HG02610 (cell line): ENCODE results near the gene PNMT.
"Not testable (repeated sequence)": the region's sequence is repeated elsewhere in the genome, so short reads cannot be mapped to it uniquely, and the experiment has no call there.

ENCODE experiments used
- ATAC-seq: cut with Tn5 transposase; IDR thresholded peaks from one replicate; pipeline ENCODE4 v1.9.1; 2021; ENCODE audit warnings: mild to moderate bottlenecking, moderate library complexity; ENCODE audit not compliant: unreplicated experiment

Gene PNMT

DNA sequence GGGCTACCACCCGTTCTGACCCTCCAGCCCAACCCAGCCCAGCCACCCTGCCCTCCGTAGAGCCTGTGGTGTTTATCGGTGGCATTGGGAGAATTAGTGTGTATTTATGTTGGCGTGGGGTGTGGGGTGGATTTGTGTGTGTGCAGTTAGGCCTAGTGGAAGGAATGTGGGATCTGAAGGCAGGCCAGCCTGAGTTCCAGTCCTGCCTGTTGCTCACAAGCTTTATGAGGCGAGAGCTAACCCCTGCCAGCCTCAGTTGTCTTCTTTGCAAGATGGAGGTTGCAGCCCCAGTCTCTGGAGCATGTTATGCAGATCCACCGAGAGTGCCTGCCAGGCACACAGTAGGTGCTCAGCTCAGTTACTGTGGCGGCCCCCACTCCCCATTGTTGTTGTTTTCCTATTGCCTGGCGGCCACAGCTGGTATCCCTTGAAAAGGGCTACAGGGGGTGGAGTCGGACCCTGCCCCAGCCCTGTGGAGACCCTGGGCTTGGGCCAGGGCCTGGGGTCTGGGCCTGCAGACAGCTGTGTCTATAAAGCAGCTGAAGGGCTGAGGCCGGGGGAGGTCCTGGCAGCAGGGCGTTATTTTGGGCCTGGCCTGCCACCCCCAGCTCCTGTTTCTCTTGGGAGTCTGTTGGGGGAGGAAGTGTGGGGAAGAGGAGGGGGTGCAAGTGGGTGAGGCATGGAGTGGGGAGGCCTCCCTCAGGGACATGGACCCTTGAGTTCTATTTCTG is 36.7 kb downstream of the PNMT start:
- no peak for ATAC-seq

DNA sequence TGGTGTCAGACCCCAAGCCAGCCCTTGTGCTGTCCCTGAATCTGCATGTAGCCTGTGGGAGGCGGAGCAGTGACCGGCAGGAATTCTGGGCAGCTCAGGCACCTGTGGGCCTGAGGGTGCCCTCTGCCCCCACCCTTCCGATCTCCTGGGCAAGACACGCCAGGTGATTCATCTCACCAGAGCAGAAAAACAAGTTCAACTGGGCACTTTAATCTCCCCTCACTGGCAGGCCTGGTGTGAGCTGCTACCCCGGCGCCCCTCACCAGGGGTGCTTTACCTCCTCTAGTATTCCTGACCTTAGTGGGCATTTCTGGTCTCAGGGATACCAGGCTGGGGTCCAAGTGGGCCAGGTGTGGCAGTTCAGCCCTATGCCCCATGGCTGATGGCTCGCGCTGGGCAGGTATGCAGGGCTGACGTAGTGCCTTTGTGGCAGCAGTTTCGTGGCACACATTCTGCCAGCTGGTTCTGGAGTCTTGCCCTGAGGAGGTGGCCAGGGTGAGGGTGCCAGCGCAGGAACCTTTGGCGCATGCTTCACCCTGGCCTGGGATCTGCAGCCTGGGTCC is 37.6 kb downstream of the PNMT start:
- no peak for ATAC-seq

DNA sequence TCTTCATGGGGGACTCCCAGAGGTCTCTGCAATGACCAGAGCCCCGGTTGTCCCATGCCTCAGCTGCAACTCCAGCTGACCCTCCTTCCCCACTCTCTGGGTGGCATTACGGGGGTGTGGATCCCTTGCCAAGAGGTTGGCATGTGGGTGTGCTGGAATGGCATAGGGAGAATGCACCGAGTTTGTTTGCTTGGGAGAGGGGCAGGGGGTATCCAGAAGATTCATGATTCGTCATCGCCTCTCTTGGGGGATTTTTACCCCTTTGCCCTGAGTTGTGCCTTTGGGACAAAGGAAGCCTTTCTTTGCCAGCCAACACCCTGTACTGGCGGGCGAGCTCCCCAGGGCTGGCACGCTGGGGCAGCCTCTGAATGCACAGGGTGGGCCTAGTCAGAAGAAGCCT is 38.1 kb downstream of the PNMT start:
- ATAC-seq: no peak

DNA sequence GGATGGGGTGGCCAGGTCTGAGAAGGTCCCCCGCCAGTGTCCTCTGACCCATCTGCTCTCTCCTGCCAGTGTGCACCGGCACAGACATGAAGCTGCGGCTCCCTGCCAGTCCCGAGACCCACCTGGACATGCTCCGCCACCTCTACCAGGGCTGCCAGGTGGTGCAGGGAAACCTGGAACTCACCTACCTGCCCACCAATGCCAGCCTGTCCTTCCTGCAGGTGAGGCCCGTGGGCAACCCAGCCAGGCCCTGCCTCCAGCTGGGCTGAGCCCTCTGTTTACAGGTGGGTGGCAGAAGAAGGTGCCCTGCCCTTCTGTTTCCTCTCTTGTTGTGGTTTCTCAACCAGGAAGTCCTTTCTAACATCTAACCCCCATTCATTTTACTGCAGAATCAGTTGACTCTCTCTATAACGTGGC is 38.7 kb downstream of the PNMT start:
- ATAC-seq: no peak

DNA sequence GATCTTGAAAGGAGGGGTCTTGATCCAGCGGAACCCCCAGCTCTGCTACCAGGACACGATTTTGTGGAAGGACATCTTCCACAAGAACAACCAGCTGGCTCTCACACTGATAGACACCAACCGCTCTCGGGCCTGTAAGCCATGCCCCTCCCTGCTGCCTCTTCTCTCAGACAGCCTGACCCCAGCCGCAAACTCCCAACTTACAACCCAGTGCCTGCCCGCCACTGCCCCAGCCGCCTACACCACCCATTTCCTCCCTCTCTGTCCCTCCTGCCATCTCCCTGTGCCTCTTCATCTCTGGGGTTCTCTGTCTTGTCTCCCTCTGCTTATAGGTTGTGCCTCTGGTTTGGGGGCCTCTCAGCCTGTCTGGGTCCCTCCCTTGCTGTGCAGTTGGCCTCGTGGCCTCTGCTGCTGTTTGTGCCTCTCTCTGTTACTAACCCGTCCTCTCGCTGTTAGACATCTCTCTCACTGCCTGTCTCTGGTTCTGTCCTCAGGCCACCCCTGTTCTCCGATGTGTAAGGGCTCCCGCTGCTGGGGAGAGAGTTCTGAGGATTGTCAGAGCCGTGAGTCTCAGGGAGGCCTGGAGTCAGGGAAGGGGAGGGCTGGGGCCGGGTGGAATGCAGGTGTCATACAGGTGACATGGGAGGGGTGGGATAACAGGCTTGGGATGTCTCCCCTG is 41.2 kb downstream of the PNMT start:
- ATAC-seq: no peak

DNA sequence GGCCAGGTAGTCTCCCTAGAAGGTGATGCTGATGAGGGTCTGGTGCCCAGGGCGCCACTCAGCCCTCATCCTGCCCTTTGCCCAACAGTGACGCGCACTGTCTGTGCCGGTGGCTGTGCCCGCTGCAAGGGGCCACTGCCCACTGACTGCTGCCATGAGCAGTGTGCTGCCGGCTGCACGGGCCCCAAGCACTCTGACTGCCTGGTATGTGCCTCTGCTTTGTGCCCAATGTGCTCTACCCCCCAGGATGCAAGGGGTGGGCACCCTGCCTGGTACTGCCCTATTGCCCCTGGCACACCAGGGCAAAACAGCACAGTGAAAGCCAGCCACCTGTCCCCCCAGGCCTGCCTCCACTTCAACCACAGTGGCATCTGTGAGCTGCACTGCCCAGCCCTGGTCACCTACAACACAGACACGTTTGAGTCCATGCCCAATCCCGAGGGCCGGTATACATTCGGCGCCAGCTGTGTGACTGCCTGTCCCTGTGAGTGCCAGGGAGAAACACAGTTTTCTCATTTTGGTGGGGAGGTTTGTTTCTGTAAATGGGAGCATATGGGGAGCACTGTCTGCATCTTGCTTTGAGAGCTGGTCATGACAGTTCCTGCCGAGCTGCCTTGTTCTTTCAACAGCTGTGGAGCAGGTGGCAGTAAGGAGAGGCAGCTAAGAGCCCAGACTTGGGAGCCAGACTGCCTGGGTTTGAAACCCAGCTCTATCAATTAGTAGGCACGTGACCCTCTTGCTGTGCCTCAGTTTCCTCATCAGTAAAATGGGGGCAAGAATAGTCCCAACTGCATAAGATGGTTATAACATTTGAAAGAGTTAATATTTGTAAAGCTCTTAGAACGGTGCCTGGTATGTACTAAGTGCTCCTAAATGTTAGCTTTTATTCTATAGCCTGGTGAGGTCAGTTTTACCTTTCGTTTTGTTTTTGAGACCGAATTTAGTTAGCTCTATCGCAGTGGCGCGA is 42.0 kb downstream of the PNMT start:
- ATAC-seq: no peak

DNA sequence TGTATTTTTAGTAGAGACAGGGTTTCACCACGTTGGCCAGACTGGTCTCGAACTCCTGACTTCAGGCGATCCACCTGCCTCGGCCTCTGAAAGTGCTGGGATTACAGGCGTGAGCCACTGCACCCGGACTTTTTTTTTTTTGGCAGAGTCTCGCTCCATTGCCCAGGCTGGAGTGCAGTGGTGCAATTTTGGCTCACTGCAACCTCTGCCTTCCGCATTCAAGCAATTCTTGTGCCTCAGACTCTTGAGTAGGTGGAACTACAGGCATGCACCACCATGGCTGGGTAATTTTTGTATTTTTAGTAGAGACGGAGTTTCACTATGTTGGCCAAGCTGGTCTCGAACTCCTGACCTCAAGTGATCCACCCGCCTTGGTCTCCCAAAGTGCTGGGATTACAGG is 42.8 kb downstream of the PNMT start:
- ATAC-seq: not testable (repeated sequence)

DNA sequence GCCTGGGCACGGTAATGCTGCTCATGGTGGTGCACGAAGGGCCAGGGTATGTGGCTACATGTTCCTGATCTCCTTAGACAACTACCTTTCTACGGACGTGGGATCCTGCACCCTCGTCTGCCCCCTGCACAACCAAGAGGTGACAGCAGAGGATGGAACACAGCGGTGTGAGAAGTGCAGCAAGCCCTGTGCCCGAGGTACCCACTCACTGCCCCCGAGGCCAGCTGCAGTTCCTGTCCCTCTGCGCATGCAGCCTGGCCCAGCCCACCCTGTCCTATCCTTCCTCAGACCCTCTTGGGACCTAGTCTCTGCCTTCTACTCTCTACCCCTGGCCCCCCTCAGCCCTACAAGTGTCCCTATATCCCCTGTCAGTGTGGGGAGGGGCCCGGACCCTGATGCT is 43.6 kb downstream of the PNMT start:
- ATAC-seq: no peak

DNA sequence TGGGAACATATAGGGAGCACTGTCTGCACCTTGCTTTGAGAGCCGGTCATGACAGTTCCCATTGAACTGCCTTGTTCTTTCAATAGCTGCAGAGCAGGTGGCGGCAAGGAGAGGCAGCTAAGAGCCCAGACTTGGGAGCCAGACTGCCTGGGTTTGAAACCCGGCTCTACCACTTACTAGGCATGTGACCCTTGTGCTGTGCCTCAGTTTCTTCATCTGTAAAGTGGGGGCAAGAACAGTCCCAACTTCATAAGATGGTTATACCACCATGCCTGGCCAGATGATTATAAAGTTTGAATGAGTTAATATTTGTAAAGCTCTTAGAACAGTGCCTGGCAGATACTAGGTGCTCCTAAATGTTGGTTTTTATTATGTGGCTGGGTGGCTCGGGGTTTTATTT is 46.0 kb downstream of the PNMT start:
- no peak for ATAC-seq

DNA sequence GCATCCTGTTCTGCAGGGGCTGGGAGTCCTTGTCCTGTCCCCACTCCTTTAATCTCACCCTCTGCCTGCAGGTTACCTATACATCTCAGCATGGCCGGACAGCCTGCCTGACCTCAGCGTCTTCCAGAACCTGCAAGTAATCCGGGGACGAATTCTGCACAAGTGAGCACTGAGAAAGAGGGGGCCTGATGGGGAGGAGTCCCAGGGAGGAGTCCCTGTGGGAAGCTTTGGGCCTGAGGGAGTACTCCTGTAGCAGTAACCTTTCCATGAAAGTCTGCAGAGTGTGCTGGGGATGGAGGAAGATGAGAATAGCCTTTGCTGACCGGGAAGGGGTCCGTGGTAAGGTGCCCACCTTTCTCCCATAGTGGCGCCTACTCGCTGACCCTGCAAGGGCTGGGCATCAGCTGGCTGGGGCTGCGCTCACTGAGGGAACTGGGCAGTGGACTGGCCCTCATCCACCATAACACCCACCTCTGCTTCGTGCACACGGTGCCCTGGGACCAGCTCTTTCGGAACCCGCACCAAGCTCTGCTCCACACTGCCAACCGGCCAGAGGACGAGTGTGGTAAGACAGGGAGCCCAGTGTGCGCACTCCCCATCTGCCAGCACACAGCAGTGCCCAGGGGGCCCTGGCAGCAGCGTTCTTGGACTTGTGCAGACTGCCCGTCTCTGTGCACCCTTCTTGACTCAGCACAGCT is 47.3 kb downstream of the PNMT start:
- ATAC-seq: no peak

DNA sequence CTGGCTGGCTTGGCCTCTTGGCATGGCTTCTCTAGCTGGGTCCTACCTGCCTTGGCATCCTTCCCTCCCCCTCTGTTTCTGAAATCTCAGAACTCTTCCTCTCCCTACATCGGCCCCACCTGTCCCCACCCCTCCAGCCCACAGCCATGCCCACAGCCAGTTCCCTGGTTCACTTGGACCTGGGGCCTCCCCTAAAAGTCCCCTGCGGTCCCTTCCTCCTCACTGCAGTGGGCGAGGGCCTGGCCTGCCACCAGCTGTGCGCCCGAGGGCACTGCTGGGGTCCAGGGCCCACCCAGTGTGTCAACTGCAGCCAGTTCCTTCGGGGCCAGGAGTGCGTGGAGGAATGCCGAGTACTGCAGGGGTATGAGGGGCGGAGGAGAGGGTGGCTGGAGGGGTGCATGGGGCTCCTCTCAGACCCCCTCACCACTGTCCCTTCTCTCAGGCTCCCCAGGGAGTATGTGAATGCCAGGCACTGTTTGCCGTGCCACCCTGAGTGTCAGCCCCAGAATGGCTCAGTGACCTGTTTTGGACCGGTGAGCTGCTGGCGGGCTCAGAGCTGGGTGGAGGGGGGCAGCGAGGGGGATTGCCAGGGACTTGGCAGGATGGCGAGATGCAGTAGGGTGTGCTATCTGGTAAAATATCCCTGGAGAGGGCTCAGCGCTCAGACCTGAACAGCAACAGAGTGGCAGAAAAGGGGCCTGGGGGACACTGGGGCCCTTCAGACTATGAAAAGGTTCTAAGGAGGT is 48.0 kb downstream of the PNMT start:
- ATAC-seq: no peak

DNA sequence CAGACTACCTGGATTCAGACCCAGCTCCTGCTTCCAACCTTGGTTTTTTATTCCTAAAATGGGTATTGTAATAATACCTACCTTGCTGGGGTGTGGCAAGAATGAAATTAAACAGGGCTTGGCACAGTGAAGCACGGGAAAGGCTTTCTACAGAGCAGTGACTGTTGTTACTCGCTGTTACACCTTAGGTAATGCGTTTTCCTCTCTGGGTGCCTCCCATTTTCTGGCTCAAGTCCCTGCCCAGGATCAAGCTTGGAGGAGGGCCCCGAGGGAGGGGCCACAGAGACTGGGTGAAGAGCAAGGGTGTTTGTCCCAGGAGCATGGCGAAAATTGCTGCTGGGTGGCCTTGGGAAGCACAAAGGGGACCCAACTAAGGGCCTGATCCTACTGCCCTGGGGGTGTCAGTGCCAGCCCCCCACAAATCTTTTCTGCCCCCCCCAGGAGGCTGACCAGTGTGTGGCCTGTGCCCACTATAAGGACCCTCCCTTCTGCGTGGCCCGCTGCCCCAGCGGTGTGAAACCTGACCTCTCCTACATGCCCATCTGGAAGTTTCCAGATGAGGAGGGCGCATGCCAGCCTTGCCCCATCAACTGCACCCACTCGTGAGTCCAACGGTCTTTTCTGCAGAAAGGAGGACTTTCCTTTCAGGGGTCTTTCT is 48.8 kb downstream of the PNMT start:
- ATAC-seq: no peak

DNA sequence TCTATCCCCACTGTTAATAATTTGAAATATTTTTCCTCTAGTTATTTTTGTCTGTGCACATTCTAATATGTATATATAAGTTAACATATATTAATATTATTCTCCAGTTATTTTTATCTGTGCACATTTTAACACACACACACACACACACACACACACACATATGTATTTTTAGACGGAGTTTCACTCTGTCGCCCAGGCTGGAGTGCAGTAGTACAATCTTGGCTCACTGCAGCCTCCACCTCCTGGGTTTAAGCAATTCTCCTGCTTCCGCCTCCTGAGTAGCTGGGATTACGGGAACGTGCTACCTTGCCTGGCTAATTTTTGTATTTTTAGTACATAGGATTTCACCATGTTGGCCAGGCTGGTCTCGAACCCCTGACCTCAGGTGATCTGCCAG is 49.4 kb downstream of the PNMT start:
- ATAC-seq: no peak

DNA sequence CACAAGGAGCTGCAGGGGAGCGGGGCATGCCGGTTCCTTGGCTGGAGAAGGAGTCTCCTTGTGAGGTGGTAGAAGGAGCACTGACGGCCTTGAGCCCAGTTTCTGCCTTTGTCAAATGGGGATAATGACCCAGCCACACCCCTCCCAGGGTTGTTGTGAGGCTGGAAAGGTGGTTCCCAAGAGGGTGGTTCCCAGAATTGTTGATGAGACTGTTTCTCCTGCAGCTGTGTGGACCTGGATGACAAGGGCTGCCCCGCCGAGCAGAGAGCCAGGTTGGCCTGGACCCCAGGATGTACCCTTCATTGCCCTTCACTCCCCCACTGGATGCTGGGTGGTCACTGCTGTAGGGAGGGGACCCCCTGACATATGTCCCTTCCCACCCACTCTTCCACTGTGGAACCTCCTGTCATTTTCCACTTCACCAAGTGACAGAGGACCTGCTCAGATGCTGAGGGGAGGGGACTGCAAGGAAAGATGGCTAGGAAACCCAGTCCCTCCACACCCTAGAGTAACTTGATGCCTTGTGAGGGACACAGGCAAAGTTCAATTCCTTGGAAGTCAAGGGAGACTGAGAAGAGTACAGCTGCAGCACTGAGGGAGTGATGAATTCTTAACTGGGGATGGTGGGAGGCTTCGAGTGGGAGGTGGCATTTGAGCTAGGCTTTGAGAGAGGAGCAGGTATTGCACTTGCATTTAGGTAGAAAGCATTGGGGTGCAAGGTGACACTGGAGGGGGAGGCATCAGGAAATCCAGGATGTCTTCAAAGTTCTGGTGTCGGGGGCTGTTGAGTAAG is 51.5 kb downstream of the PNMT start:
- no peak for ATAC-seq
